ENCODE data around the gene DAPK3.

GRCh38 chr19:3959766-3960131, 11.2 kb downstream of the DAPK3 start:
- no peak for TF ChIP-seq JUN (IDR thresholded peaks at IDR 0.05)
- TF ChIP-seq POLR2A (IDR thresholded peaks at IDR 0.05; ENCODE audit: low read length) = no peak
- no peak for TF ChIP-seq MYC (IDR thresholded peaks at IDR 0.05; ENCODE audit: borderline replicate concordance, low read length)
- TF ChIP-seq CTCF (IDR thresholded peaks at IDR 0.05) = no peak
- TF ChIP-seq, protein P1, sequence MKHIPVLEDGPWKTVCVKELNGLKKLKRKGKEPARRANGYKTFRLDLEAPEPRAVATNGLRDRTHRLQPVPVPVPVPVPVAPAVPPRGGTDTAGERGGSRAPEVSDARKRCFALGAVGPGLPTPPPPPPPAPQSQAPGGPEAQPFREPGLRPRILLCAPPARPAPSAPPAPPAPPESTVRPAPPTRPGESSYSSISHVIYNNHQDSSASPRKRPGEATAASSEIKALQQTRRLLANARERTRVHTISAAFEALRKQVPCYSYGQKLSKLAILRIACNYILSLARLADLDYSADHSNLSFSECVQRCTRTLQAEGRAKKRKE (CRISPR knock-in tag; IDR thresholded peaks at IDR 0.05; ENCODE audit: low read depth) = no peak
- TF ChIP-seq MAFK (IDR thresholded peaks at IDR 0.05; ENCODE audit: partially characterized antibody) = no peak
- TF ChIP-seq KDM1A (IDR thresholded peaks at IDR 0.05; ENCODE audit: low read depth) = no peak
- TF ChIP-seq CHD2 (IDR thresholded peaks at IDR 0.05; ENCODE audit: low read length, partially characterized antibody) = no peak
- no peak for TF ChIP-seq RFX5 (IDR thresholded peaks at IDR 0.05)
- TF ChIP-seq, protein P2, sequence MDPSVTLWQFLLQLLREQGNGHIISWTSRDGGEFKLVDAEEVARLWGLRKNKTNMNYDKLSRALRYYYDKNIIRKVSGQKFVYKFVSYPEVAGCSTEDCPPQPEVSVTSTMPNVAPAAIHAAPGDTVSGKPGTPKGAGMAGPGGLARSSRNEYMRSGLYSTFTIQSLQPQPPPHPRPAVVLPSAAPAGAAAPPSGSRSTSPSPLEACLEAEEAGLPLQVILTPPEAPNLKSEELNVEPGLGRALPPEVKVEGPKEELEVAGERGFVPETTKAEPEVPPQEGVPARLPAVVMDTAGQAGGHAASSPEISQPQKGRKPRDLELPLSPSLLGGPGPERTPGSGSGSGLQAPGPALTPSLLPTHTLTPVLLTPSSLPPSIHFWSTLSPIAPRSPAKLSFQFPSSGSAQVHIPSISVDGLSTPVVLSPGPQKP (IDR thresholded peaks at IDR 0.05; ENCODE audit: low read depth, low read length) = no peak
